ENCODE measurements around the gene TSC1.

DNA sequence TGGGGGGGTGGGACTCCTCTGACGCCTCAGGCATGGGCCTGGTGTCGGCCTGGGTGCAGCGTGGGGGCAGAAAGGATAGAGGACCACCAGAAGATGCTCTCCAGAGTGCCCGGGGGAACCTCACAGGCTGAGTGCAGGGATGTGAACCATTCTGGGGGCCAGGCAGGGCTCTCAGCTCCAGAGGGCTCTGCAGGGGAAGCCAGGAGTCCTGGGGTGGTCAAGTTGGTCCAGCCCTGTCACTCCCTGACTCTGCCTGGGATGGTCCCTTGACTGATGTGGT, 40.6 kb upstream of the TSC1 start:
- TF ChIP-seq, protein P1, sequence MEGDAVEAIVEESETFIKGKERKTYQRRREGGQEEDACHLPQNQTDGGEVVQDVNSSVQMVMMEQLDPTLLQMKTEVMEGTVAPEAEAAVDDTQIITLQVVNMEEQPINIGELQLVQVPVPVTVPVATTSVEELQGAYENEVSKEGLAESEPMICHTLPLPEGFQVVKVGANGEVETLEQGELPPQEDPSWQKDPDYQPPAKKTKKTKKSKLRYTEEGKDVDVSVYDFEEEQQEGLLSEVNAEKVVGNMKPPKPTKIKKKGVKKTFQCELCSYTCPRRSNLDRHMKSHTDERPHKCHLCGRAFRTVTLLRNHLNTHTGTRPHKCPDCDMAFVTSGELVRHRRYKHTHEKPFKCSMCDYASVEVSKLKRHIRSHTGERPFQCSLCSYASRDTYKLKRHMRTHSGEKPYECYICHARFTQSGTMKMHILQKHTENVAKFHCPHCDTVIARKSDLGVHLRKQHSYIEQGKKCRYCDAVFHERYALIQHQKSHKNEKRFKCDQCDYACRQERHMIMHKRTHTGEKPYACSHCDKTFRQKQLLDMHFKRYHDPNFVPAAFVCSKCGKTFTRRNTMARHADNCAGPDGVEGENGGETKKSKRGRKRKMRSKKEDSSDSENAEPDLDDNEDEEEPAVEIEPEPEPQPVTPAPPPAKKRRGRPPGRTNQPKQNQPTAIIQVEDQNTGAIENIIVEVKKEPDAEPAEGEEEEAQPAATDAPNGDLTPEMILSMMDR (IDR thresholded peaks at IDR 0.05): no peak
- TF ChIP-seq POLR2A (IDR thresholded peaks at IDR 0.05): no peak
